Activated CD4-positive, alpha-beta memory T cell treated with anti-CD3 and anti-CD28 coated beads, Interleukin-2, amount 10 ng/mL, durations not matched to agents 7 days and 5 days (primary cell): ENCODE results near the gene IFI27. TPM values are rescaled to one million over a fixed set of nuclear protein-coding genes. Genes with fewer than 3 reads are reported as not detected.

Source experiments
- CTCF ChIA-PET: fragments of 350-600 bp; sonication (Branson Sonifier 250); formaldehyde crosslinking; loops from one replicate; lab custom pipeline; 2021; ENCODE audit warnings: antibody characterized with exemption, inconsistent platforms; lab: Charles Lee
- POLR2A ChIA-PET: fragments of 350-600 bp; sonication (Branson Sonifier 250); formaldehyde crosslinking; loops from one replicate; lab custom pipeline; 2021; ENCODE audit warnings: antibody characterized with exemption; lab: Charles Lee
- DNase-seq: peaks from one replicate; pipeline ENCODE4 v3.0.0-alpha.2; 2020
- H3K27ac Mint-ChIP-seq: one replicate; pipeline ENCODE4 v1.8.0; 2021; ENCODE audit warnings: mild to moderate bottlenecking, mixed read lengths
- H3K27me3 Mint-ChIP-seq: one replicate; pipeline ENCODE4 v1.8.0; 2021; ENCODE audit warnings: mixed read lengths
- H3K36me3 Mint-ChIP-seq: one replicate; pipeline ENCODE4 v1.8.0; 2021; ENCODE audit warnings: low read depth, mixed read lengths
- H3K4me1 Mint-ChIP-seq: one replicate; pipeline ENCODE4 v1.8.0; 2021; ENCODE audit warnings: mixed read lengths
- H3K4me3 Mint-ChIP-seq: one replicate; pipeline ENCODE4 v1.8.0; 2021; ENCODE audit warnings: mild to moderate bottlenecking, mixed read lengths
- H3K9me3 Mint-ChIP-seq: one replicate; pipeline ENCODE4 v1.8.0; 2021; ENCODE audit warnings: mixed read lengths
- total RNA-seq, 2 experiments: library from RNA; stranded (reverse); gene quantifications; one replicate each; pipeline ENCODE4 v1.2.3, GENCODE V29; 2021

Gene IFI27
- total RNA-seq, 2 experiments from 2014 or later: 184 to 186 TPM

DNA sequence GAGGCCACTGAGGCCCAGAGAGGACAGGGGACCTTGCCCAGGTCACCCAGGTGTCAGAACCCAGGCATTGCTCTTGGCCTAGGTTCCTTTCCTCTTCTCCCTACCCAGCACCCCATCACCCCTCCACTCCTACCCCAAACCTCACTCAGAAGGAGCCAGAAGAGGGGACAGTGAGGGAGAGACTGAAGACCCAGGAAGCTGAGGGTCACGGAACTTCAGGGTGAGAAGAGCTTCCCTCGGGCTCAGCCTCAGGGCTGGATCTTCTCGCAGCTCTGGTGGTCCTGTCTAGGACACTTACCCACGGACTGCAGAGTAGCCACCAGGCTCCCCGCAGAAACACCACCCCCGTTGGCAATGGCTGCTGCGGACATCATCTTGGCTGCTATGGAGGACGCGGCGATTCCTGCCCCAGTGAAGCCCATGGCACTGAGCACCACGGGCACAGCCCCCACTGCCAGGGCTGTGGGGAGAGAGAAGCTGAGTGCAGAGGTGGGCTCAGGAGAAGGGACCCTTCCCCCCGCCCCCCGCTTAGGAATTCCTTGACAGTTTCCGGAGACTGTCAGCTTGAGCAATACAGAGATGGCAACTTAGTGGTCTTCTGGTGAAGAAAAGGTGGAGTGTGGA, 17.8 kb downstream of the IFI27 start:
- Mint-ChIP-seq H3K4me3 (peak overlapping the region; percentile 93), H3K27me3 (peaks cover 10% of the 10 kb centered on the region), H3K9me3 (no peaks in the 10 kb centered on the region), H3K36me3 (peaks cover 3% of the 10 kb centered on the region), H3K4me1 (peaks cover 25% of the 10 kb centered on the region), H3K27ac (peak overlapping the region; percentile 82)
- ChIA-PET CTCF (interaction anchor here (1.2 to 4.9 kb wide), 7 partner anchors 8 to 358 kb away, joined by 5 to 36 read pairs (median 12); partner anchors contain the start of genes DDX24 and IFI27L1), POLR2A (interaction anchor here (0.9 to 5.0 kb wide), 10 partner anchors 8 to 170 kb away, joined by 3 to 44 read pairs (median 4); partner anchors contain the start of genes DDX24, IFI27L1 and PPP4R4)
- no peak for DNase-seq

- CTCF ChIA-PET: interaction anchor here (0.6 to 4.9 kb wide), 12 partner anchors 7 to 357 kb away, joined by 3 to 36 read pairs (median 8); partner anchors contain the start of genes DDX24 and IFI27L1
- Mint-ChIP-seq H3K4me3 (peak within 1 kb of the TSS; percentile 93), H3K36me3 (peaks cover 3% of the 10 kb centered on the region), H3K27me3 (peaks cover 13% of the 10 kb centered on the region), H3K9me3 (no peaks in the 10 kb centered on the region), H3K4me1 (peaks cover 25% of the 10 kb centered on the region), H3K27ac (peak within 1 kb of the TSS; percentile 82)
- POLR2A ChIA-PET: interaction anchor here (0.7 to 5.0 kb wide), 11 partner anchors 14 to 190 kb away, joined by 3 to 44 read pairs (median 4); partner anchors contain the start of genes DDX24, IFI27L1 and PPP4R4
- DNase-seq: peak; percentile 81
These were observed 18.7 kb downstream of the IFI27 start, which contains the start of gene IFI27L2 for GRCh38 chr14:94129111-94129757. Gene IFI27L2, minus strand, starts transcription at chr14:94129604. Its CDS starts 40 bp downstream, at chr14:94129564.

DNA sequence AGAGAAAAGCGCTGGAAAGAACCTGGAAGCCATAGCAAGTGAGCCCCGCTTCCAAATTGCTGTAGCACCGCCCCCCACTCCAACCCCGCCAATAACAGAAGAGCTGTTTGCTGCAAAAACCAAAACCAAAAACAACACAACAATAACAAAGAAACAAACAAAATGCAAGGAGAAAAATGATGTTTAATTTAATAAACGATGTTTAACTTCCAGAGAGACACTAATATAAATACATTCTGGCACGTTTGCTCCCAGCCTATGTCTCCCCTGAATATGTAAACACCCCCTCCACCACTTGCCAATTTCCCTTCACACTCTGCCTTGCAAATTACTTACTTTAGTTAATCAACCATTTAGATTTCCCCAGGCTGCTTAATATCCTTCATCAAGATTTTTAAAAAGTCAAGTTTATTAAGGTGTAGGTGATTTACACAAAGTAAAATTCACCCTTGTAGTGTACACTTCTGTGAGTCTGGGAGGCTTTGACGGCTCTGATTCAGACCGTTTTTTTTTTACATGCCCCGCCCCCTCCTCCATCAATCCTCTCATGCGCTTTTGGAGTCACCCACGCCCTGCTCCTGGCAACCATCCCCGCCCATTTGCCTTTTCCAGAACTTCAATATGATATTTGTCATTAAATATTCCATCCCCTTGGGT, 19.4 kb downstream of the IFI27 start:
- POLR2A ChIA-PET: interaction anchor here (1.1 to 5.0 kb wide), 9 partner anchors 15 to 102 kb away, joined by 3 to 44 read pairs (median 6); partner anchors contain the start of genes DDX24, IFI27L1 and PPP4R4
- Mint-ChIP-seq H3K4me3 (peak overlapping the region; percentile 93), H3K36me3 (peaks cover 3% of the 10 kb centered on the region), H3K9me3 (no peaks in the 10 kb centered on the region), H3K27me3 (peaks cover 13% of the 10 kb centered on the region), H3K27ac (peak overlapping the region; percentile 82), H3K4me1 (peaks cover 25% of the 10 kb centered on the region)
- CTCF ChIA-PET: interaction anchor here (0.6 to 4.9 kb wide), 12 partner anchors 12 to 356 kb away, joined by 3 to 68 read pairs (median 8); partner anchors contain the start of genes DDX24 and IFI27L1
- peak; percentile 43 for DNase-seq

DNA sequence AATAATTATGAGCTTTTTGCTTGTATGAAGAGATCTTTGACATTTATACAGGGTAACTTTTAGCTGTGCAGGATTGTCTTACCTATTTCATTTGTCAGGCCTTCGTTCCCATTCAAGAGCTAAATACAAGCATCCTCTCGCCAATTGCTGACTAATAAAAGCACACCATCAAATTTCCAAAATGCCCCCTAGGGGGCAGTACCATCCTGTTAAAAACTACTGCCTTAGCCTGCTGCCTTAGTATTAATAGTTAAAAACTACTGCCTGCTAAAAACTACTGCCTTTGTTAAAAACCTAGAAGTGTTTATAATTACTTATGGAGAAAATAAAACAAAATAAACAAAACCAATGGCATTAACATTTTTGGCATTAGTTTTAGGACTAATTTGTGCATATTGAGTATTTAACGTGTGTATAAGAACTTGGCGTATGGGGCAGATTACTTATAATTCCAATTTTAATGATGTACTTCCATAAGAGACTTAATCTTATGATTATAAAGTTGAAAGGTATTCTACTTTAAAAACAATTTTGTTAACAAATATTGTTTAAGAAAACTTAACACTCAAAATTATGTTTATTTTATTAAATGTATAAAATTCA, 21.9 kb downstream of the IFI27 start:
- peaks cover 37% of the 10 kb centered on the region for H3K4me1 Mint-ChIP-seq
- H3K27ac Mint-ChIP-seq: no peak overlapping the region
- peak; percentile 67 for DNase-seq

GRCh38 chr14:94135476-94135875, 24.9 kb downstream of the IFI27 start:
- peaks cover 6% of the 10 kb centered on the region for H3K36me3 Mint-ChIP-seq
- POLR2A ChIA-PET: no interaction called here
- H3K27me3 Mint-ChIP-seq: peaks cover 25% of the 10 kb centered on the region
- CTCF ChIA-PET: interaction anchor here (2.5 to 9.7 kb wide), 3 partner anchors 22 to 99 kb away, joined by 35 to 178 read pairs (median 76); no protein-coding TSS in a partner anchor
- no peak overlapping the region for H3K4me3 Mint-ChIP-seq
- DNase-seq: no peak
- H3K9me3 Mint-ChIP-seq: peaks cover 9% of the 10 kb centered on the region
- peaks cover 15% of the 10 kb centered on the region for H3K4me1 Mint-ChIP-seq
- no peak overlapping the region for H3K27ac Mint-ChIP-seq

More for the DNA sequence above, 21.9 kb downstream of the IFI27 start:
- ChIA-PET CTCF (interaction anchor here (0.7 to 4.9 kb wide), 32 partner anchors 9 to 401 kb away, joined by 3 to 68 read pairs (median 4); partner anchors contain the start of genes DDX24, IFI27L1 and PPP4R4), POLR2A (interaction anchor here (1.0 to 5.0 kb wide), 2 partner anchors 48 to 51 kb away, joined by 3 to 23 read pairs; partner anchors contain the start of genes DDX24 and IFI27L1)
- Mint-ChIP-seq H3K9me3 (peaks cover 9% of the 10 kb centered on the region), H3K4me3 (no peak overlapping the region), H3K27me3 (peaks cover 23% of the 10 kb centered on the region), H3K36me3 (peaks cover 6% of the 10 kb centered on the region)

GRCh38 chr14:94136575-94137331, 26.2 kb downstream of the IFI27 start:
- Mint-ChIP-seq H3K36me3 (peaks cover 6% of the 10 kb centered on the region), H3K27me3 (peaks cover 21% of the 10 kb centered on the region), H3K27ac (no peak overlapping the region), H3K9me3 (peaks cover 9% of the 10 kb centered on the region), H3K4me1 (peaks cover 15% of the 10 kb centered on the region), H3K4me3 (no peak overlapping the region)
- ChIA-PET CTCF (interaction anchor here (0.6 to 9.7 kb wide), 46 partner anchors 8 to 482 kb away, joined by 3 to 178 read pairs (median 5); partner anchors contain the start of genes CCDC197, DDX24, IFI27L1 and PPP4R4), POLR2A (interaction anchor here (0.7 to 1.4 kb wide), 7 partner anchors 9 to 197 kb away, joined by 3 to 13 read pairs (median 4); partner anchors contain the start of genes DDX24, IFI27L1 and PPP4R4)
- DNase-seq: peak; percentile 89

GRCh38 chr14:94138251-94138650, 27.7 kb downstream of the IFI27 start:
- CTCF ChIA-PET: interaction anchor here (1.1 to 9.7 kb wide), 7 partner anchors 20 to 198 kb away, joined by 3 to 178 read pairs (median 6); partner anchors contain the start of gene IFI27L1
- H3K36me3 Mint-ChIP-seq: peaks cover 6% of the 10 kb centered on the region
- no peak for DNase-seq
- H3K4me3 Mint-ChIP-seq: no peak overlapping the region
- H3K4me1 Mint-ChIP-seq: peaks cover 12% of the 10 kb centered on the region
- POLR2A ChIA-PET: no interaction called here
- peaks cover 15% of the 10 kb centered on the region for H3K27me3 Mint-ChIP-seq
- no peak overlapping the region for H3K27ac Mint-ChIP-seq
- peaks cover 9% of the 10 kb centered on the region for H3K9me3 Mint-ChIP-seq

GRCh38 chr14:94139006-94139405, 28.5 kb downstream of the IFI27 start:
- H3K9me3 Mint-ChIP-seq: peaks cover 9% of the 10 kb centered on the region
- H3K4me3 Mint-ChIP-seq: no peak overlapping the region
- H3K36me3 Mint-ChIP-seq: peaks cover 6% of the 10 kb centered on the region
- no peak overlapping the region for H3K27ac Mint-ChIP-seq
- no peak for DNase-seq
- H3K27me3 Mint-ChIP-seq: peaks cover 12% of the 10 kb centered on the region
- POLR2A ChIA-PET: no interaction called here
- CTCF ChIA-PET: interaction anchor here (1.1 to 9.7 kb wide), 6 partner anchors 21 to 199 kb away, joined by 3 to 178 read pairs (median 4); partner anchors contain the start of gene IFI27L1
- H3K4me1 Mint-ChIP-seq: peaks cover 12% of the 10 kb centered on the region

- DNase-seq: no peak
- ChIA-PET POLR2A (no interaction called here), CTCF (interaction anchor here (1.2 to 9.7 kb wide), 4 partner anchors 21 to 103 kb away, joined by 3 to 178 read pairs (median 40); partner anchors contain the start of gene IFI27L1)
- H3K27me3 Mint-ChIP-seq: peaks cover 12% of the 10 kb centered on the region
- peaks cover 13% of the 10 kb centered on the region for H3K4me1 Mint-ChIP-seq
- H3K9me3 Mint-ChIP-seq: peaks cover 9% of the 10 kb centered on the region
- no peak overlapping the region for H3K27ac Mint-ChIP-seq
- peaks cover 6% of the 10 kb centered on the region for H3K36me3 Mint-ChIP-seq
- H3K4me3 Mint-ChIP-seq: no peak overlapping the region
These were observed 28.9 kb downstream of the IFI27 start for GRCh38 chr14:94139421-94139820.

GRCh38 chr14:94142247-94142646, 31.7 kb downstream of the IFI27 start:
- POLR2A ChIA-PET: no interaction called here

DNA sequence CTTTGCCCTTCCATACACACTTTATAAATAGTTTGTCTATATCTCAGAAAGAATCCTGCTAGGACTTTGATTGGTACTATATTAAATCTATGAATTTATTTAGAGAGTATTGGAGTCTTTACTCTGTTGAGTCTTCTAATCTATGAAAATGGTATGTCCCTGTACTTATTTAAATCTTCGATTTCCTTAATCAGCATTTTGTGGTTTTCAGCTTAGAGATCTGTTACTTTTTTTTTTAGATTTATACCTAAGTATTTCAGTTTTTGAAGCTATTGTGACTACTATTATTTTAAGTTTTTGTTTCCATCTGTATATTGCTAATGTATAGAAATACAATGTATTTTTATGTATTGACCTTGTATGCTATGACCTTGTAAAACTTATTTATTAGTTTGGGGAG, 32.3 kb downstream of the IFI27 start:
- POLR2A ChIA-PET: no interaction called here
- Mint-ChIP-seq H3K4me1 (peaks cover 26% of the 10 kb centered on the region), H3K27ac (no peak overlapping the region), H3K9me3 (no peaks in the 10 kb centered on the region), H3K4me3 (no peak overlapping the region), H3K36me3 (no peaks in the 10 kb centered on the region), H3K27me3 (peaks cover 3% of the 10 kb centered on the region)
- CTCF ChIA-PET: interaction anchor here (1.2 to 9.7 kb wide), 10 partner anchors 10 to 488 kb away, joined by 3 to 178 read pairs (median 6); partner anchors contain the start of gene PPP4R4
- DNase-seq: no peak

More at GRCh38 chr14:94142247-94142646, 31.7 kb downstream of the IFI27 start:
- CTCF ChIA-PET: interaction anchor here (0.7 to 9.7 kb wide), 11 partner anchors 10 to 488 kb away, joined by 3 to 178 read pairs (median 6); partner anchors contain the start of gene PPP4R4
- Mint-ChIP-seq H3K4me1 (peaks cover 22% of the 10 kb centered on the region), H3K4me3 (no peak overlapping the region), H3K27ac (no peak overlapping the region), H3K9me3 (no peaks in the 10 kb centered on the region), H3K36me3 (no peaks in the 10 kb centered on the region), H3K27me3 (peaks cover 3% of the 10 kb centered on the region)
- no peak for DNase-seq
